ENCODE results near the gene APBA2.

The APBA2 gene

GRCh38 chr15:29123991-29124390 is 238.2 kb downstream of the APBA2 start:
- Histone ChIP-seq H3K4me1 (peaks cover 8% of the 10 kb centered on the region), H3K9me3 (no peaks in the 10 kb centered on the region), H3K36me3 (no peaks in the 10 kb centered on the region), H3K4me3 (ENCODE audit: low read depth, low read length) (no peak overlapping the region), H3K27me3 (no peaks in the 10 kb centered on the region)
- TF ChIP-seq CTCF (IDR thresholded peaks at IDR 0.05; ENCODE audit: low read depth, low read length) = no peak
- peak; percentile 4 for DNase-seq

- H3K36me3 ChIP-seq = no peaks in the 10 kb centered on the region
- DNase-seq = peak; percentile 7
- H3K27me3 ChIP-seq = no peaks in the 10 kb centered on the region
- H3K4me3 ChIP-seq (ENCODE audit: low read depth, low read length) = no peak overlapping the region
- no peaks in the 10 kb centered on the region for H3K9me3 ChIP-seq
- TF ChIP-seq CTCF (IDR thresholded peaks at IDR 0.05; ENCODE audit: low read depth, low read length) = 0 out of 2 replicates have a peak, but pooled peaks have one; percentile 14
- H3K4me1 ChIP-seq = peaks cover 8% of the 10 kb centered on the region
Measured at GRCh38 chr15:29124581-29125381, 239.0 kb downstream of the APBA2 start.

- peak; percentile 2 for DNase-seq
- no peaks in the 10 kb centered on the region for H3K27me3 ChIP-seq
- peaks cover 8% of the 10 kb centered on the region for H3K4me1 ChIP-seq
- 0 out of 2 replicates have a peak, but pooled peaks have one; percentile 1 for TF ChIP-seq CTCF (IDR thresholded peaks at IDR 0.05; ENCODE audit: low read depth, low read length)
- no peaks in the 10 kb centered on the region for H3K36me3 ChIP-seq
- no peak overlapping the region for H3K4me3 ChIP-seq (ENCODE audit: low read depth, low read length)
- no peaks in the 10 kb centered on the region for H3K9me3 ChIP-seq
Measured at GRCh38 chr15:29125382-29126207, 239.8 kb downstream of the APBA2 start.

GRCh38 chr15:29126208-29126536 is 240.4 kb downstream of the APBA2 start:
- peak; percentile 17 for DNase-seq
- H3K9me3 ChIP-seq = no peaks in the 10 kb centered on the region
- H3K4me3 ChIP-seq (ENCODE audit: low read depth, low read length) = no peak overlapping the region
- TF ChIP-seq CTCF (IDR thresholded peaks at IDR 0.05; ENCODE audit: low read depth, low read length) = no peak
- H3K27me3 ChIP-seq = no peaks in the 10 kb centered on the region
- peaks cover 8% of the 10 kb centered on the region for H3K4me1 ChIP-seq
- H3K36me3 ChIP-seq = no peaks in the 10 kb centered on the region

- Histone ChIP-seq H3K4me3 (ENCODE audit: low read depth, low read length) (peak overlapping the region; percentile 40), H3K4me1 (peaks cover 8% of the 10 kb centered on the region), H3K27me3 (no peaks in the 10 kb centered on the region), H3K9me3 (no peaks in the 10 kb centered on the region), H3K36me3 (no peaks in the 10 kb centered on the region)
- peak; percentile 68 for DNase-seq
- peak; percentile 63 for TF ChIP-seq CTCF (IDR thresholded peaks at IDR 0.05; ENCODE audit: low read depth, low read length)
Measured at GRCh38 chr15:29126821-29127461, 241.2 kb downstream of the APBA2 start.

All from BE2C (cell line).